ENCODE results near the gene DUOX1. TPM values are rescaled to one million over a fixed set of nuclear protein-coding genes. Genes with fewer than 3 reads are reported as not detected.

Gene DUOX1
- total and polyA plus RNA-seq, 2 donors (not counting 1 experiment from before 2014, with no cell fraction given), result 0.27 TPM; not detected in 1

DNA sequence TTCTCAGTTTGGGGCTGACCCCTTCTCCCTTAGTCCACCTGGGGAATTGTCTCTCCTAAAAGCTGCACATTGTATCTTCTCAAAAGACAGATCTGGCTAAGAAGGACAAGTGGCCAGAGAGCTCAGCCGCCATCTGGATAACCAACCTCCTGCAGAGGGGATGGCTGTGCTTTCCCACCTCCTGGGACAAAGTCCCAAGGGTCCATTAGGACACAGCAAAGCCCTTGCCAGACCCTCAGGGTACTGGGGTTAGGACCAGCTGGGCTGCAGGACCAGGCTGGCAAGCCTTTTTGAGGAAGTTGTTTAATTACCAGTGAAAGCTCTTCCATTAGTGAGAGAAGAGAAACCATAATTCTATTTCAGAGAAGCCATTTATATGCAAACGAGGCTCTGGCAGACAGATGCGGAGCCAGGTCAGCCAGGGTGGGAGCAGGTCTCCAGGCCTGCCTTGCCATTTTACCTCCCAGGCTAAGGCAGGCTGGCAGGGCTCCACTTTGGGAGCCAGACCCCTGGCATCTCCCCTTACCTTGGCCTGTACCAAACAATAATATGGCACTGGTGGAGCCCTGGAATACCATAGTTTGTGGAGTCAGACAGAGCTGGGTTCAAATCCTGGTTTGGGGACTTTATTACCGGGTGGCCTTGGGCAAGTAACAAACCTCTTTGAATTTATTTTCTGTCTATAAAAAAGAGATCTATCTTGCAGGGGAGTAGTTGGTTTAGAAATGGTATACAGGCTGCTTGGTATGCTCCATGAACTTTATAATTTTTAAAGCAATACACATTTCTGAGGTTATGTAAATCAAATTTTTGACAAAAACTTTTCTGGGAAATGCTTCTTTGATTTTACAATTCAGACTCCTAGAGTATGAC lies 40.0 kb downstream of the DUOX1 start:
- intact Hi-C loops (cut with micrococcal nuclease), result no loop called here
- no peak overlapping the region for H3K4me3 ChIP-seq (ENCODE audit: control extremely low read depth in 1 of 5, extremely low read depth in 1 of 5, insufficient read depth in 1 of 5, low read depth in 2 of 5, low read length in 4 of 5)
- no peaks in the 10 kb centered on the region for H3K27me3 Mint-ChIP-seq
- H3K27ac Mint-ChIP-seq, result peak overlapping the region; percentile 86
- H3K9me3 ChIP-seq (ENCODE audit: control extremely low read depth in 1 of 3, control insufficient read depth in 2 of 3, insufficient read depth in 1 of 3, low read length in 2 of 3), result no peaks in the 10 kb centered on the region
- WGBS (ENCODE audit: insufficient coverage), result 57% methylated on average over 4 of the region's 4 CpGs
- H3K27ac ChIP-seq (ENCODE audit: low read length in 2 of 2), result peak overlapping the region; percentile 24 to 96
- DNase-seq, result peak; percentile 47
- H3K9ac ChIP-seq (ENCODE audit: low read length), result no peak overlapping the region
- H3K4me1 ChIP-seq (ENCODE audit: control insufficient read depth in 2 of 2, insufficient read depth in 2 of 2, low read length in 2 of 2), result peaks cover 12 to 36% of the 10 kb centered on the region in 2 donors
- ATAC-seq (ENCODE audit: low read depth), result no peak
- H4K20me1 ChIP-seq (ENCODE audit: control insufficient read depth, insufficient read depth, low read length, poor library complexity, severe bottlenecking), result no peaks in the 10 kb centered on the region
- no peak overlapping the region for H3K4me2 ChIP-seq (replicated peaks; ENCODE audit: low read depth, low read length, poor library complexity, severe bottlenecking)
- H3K36me3 ChIP-seq (replicated peaks in 1 of 2; ENCODE audit: control extremely low read depth in 1 of 2, control insufficient read depth in 1 of 2, extremely low read depth in 1 of 2, insufficient read depth in 2 of 2, low read length in 1 of 2), result no peaks in the 10 kb centered on the region
- peaks cover 9% of the 10 kb centered on the region for H3K79me2 ChIP-seq (ENCODE audit: control insufficient read depth, insufficient read depth, low read length)
- no peak overlapping the region for H3K4me3 Mint-ChIP-seq
- TF ChIP-seq, protein P1, sequence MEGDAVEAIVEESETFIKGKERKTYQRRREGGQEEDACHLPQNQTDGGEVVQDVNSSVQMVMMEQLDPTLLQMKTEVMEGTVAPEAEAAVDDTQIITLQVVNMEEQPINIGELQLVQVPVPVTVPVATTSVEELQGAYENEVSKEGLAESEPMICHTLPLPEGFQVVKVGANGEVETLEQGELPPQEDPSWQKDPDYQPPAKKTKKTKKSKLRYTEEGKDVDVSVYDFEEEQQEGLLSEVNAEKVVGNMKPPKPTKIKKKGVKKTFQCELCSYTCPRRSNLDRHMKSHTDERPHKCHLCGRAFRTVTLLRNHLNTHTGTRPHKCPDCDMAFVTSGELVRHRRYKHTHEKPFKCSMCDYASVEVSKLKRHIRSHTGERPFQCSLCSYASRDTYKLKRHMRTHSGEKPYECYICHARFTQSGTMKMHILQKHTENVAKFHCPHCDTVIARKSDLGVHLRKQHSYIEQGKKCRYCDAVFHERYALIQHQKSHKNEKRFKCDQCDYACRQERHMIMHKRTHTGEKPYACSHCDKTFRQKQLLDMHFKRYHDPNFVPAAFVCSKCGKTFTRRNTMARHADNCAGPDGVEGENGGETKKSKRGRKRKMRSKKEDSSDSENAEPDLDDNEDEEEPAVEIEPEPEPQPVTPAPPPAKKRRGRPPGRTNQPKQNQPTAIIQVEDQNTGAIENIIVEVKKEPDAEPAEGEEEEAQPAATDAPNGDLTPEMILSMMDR (IDR thresholded peaks at IDR 0.05), result no peak
- no peak for TF ChIP-seq EZH2 (IDR thresholded peaks at IDR 0.05; ENCODE audit: borderline replicate concordance, insufficient read depth, low read depth, low read length, poor library complexity, severe bottlenecking)
- H3K4me1 Mint-ChIP-seq, result peaks cover 27% of the 10 kb centered on the region
- peak overlapping the region; percentile 47 for H2AFZ ChIP-seq (ENCODE audit: insufficient read depth, low read depth, low read length, poor library complexity, severe bottlenecking)
- no peaks in the 10 kb centered on the region for H3K27me3 ChIP-seq (replicated peaks in 1 of 4; ENCODE audit: control extremely low read depth in 1 of 4, control insufficient read depth in 3 of 4, insufficient read depth in 4 of 4, low read length in 3 of 4)
- H3K9me3 Mint-ChIP-seq (ENCODE audit: insufficient read depth), result no peaks in the 10 kb centered on the region
- CTCF ChIA-PET, result interaction anchor here (0.7 to 5.5 kb wide), 5 partner anchors 10 to 444 kb away, joined by 3 to 37 read pairs (median 4); partner anchors contain the start of gene SHF
- POLR2A ChIA-PET, result no interaction called here

- Histone ChIP-seq H4K20me1 (ENCODE audit: control insufficient read depth, insufficient read depth, low read length, poor library complexity, severe bottlenecking) (no peaks in the 10 kb centered on the region), H3K27ac (ENCODE audit: low read length in 2 of 2) (no peak overlapping the region), H3K27me3 (replicated peaks in 1 of 4; ENCODE audit: control extremely low read depth in 1 of 4, control insufficient read depth in 3 of 4, insufficient read depth in 4 of 4, low read length in 3 of 4) (no peaks in the 10 kb centered on the region), H3K9me3 (ENCODE audit: control extremely low read depth in 1 of 3, control insufficient read depth in 2 of 3, insufficient read depth in 1 of 3, low read length in 2 of 3) (no peaks in the 10 kb centered on the region), H3K9ac (ENCODE audit: low read length) (no peak overlapping the region), H3K4me1 (ENCODE audit: control insufficient read depth in 2 of 2, insufficient read depth in 2 of 2, low read length in 2 of 2) (peaks cover 0 to 20% of the 10 kb centered on the region in 2 donors), H3K4me3 (ENCODE audit: control extremely low read depth in 1 of 5, extremely low read depth in 1 of 5, insufficient read depth in 1 of 5, low read depth in 2 of 5, low read length in 4 of 5) (no peak overlapping the region), H2AFZ (ENCODE audit: insufficient read depth, low read depth, low read length, poor library complexity, severe bottlenecking) (no peak overlapping the region), H3K4me2 (replicated peaks; ENCODE audit: low read depth, low read length, poor library complexity, severe bottlenecking) (no peak overlapping the region), H3K79me2 (ENCODE audit: control insufficient read depth, insufficient read depth, low read length) (no peaks in the 10 kb centered on the region), H3K36me3 (replicated peaks in 1 of 2; ENCODE audit: control extremely low read depth in 1 of 2, control insufficient read depth in 1 of 2, extremely low read depth in 1 of 2, insufficient read depth in 2 of 2, low read length in 1 of 2) (no peaks in the 10 kb centered on the region)
- peaks cover 15% of the 10 kb centered on the region for H3K4me1 Mint-ChIP-seq
- no peaks in the 10 kb centered on the region for H3K9me3 Mint-ChIP-seq (ENCODE audit: insufficient read depth)
- no peak overlapping the region for H3K4me3 Mint-ChIP-seq
- H3K27ac Mint-ChIP-seq, result no peak overlapping the region
- H3K27me3 Mint-ChIP-seq, result no peaks in the 10 kb centered on the region
- TF ChIP-seq, protein P1 (IDR thresholded peaks at IDR 0.05), result no peak
- TF ChIP-seq EZH2 (IDR thresholded peaks at IDR 0.05; ENCODE audit: borderline replicate concordance, insufficient read depth, low read depth, low read length, poor library complexity, severe bottlenecking), result no peak
- no peak for ATAC-seq (ENCODE audit: low read depth)
- intact Hi-C loops (cut with micrococcal nuclease), result no loop called here
- DNase-seq, result no peak
- ChIA-PET POLR2A (no interaction called here), CTCF (interaction anchor here (0.6 to 5.5 kb wide), 3 partner anchors 8 to 18 kb away, joined by 3 to 37 read pairs (median 11); no protein-coding TSS in a partner anchor)
- 100% methylated on average over 11 of the region's 12 CpGs for WGBS (ENCODE audit: insufficient coverage)
These were observed 42.1 kb downstream of the DUOX1 start for GRCh38 chr15:45171912-45172311.
